Fibroblast of mammary gland (primary cell): Measurements from ENCODE around the gene HACD3.
"Not testable (repeated sequence)": the region's sequence is repeated elsewhere in the genome, so short reads cannot be mapped to it uniquely, and the experiment has no call there.

ENCODE experiments used
- DNase-seq: peaks from one replicate; pipeline ENCODE4 v3.0.0-alpha.2; 2010; ENCODE audit warnings: low read depth
- H3K4me3 ChIP-seq: 2 replicates; pipeline ENCODE4 v1.5.1; 2011; ENCODE audit warnings: low read depth, mild to moderate bottlenecking, low read length, moderate library complexity; ENCODE audit not compliant: control insufficient read depth
- TF ChIP-seq, protein P1 (sequence below): conservative IDR thresholded peaks from 2 replicates; pipeline ENCODE4 v1.5.1; 2011; ENCODE audit warnings: low read depth, low read length, inconsistent platforms; ENCODE audit not compliant: control insufficient read depth, insufficient read depth

HACD3 gene

DNA sequence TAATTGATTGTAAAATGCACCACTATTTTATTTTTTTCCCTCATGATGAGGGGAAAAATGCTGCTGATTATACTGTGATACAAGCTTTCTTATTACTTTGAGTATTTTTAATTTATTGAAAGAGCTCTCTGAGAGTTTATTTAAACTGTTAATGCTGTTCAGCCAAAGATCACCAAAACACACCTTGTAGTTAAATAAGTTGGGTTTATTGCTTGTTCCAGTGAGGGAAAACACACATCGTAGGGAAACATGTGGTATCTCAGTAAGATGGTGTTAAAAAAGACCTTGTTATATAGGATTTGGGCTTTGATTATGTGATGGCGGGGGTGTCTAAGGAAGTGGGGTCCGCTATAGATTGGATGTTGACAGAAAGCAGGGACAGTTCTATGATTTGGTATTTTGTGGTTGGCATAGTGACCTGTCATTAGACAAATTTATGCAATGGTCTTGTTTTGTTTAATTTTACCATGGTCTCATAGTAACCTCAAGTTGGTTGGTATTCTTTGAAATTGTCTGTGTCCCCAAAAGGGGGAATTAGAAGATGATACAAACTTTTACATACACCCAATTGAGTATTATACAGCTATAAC is 11.1 kb downstream of the HACD3 start:
- DNase-seq = no peak
- TF ChIP-seq, protein P1, sequence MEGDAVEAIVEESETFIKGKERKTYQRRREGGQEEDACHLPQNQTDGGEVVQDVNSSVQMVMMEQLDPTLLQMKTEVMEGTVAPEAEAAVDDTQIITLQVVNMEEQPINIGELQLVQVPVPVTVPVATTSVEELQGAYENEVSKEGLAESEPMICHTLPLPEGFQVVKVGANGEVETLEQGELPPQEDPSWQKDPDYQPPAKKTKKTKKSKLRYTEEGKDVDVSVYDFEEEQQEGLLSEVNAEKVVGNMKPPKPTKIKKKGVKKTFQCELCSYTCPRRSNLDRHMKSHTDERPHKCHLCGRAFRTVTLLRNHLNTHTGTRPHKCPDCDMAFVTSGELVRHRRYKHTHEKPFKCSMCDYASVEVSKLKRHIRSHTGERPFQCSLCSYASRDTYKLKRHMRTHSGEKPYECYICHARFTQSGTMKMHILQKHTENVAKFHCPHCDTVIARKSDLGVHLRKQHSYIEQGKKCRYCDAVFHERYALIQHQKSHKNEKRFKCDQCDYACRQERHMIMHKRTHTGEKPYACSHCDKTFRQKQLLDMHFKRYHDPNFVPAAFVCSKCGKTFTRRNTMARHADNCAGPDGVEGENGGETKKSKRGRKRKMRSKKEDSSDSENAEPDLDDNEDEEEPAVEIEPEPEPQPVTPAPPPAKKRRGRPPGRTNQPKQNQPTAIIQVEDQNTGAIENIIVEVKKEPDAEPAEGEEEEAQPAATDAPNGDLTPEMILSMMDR = no peak
- H3K4me3 ChIP-seq = no peak overlapping the region

DNA sequence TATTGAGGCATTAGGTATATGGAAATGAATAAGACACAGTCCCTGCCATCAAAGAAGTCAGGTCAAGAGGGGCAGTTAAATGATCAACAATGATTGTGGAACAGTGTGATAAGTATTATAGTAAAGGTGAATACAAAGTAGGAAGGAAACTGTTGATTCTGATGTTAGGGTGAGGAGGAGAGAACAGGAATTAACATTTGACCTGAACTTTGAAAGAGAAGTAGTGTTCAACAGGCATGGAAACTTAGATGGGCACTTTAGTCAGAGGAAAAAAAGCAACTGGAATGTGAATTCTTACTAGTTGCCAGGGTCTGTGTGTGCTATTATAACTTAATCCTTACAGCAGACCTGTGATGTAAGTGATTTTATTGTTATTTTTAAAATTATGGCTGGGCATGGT is 17.6 kb downstream of the HACD3 start:
- TF ChIP-seq, protein P1 = no peak
- no peak for DNase-seq
- H3K4me3 ChIP-seq = no peak overlapping the region

DNA sequence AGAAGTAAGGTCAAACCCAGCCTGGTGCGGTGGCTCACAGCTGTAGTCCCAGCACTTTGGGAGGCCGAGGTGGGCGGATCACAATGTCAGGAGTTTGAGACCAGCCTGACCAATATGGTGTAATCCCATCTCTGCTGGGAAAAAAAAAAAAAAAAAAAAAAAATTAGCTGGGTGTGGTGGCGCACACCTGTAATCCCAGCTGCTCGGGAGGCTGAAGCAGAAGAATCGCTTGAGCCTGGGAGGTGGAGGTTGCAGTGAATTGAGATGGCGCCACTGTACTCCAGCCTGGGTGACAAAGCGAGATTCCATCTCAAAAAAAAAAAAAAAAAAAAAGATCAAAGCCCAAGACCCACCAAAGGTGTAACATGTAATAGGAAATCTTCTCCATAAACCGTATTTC is 19.0 kb downstream of the HACD3 start:
- not testable (repeated sequence) for DNase-seq

DNA sequence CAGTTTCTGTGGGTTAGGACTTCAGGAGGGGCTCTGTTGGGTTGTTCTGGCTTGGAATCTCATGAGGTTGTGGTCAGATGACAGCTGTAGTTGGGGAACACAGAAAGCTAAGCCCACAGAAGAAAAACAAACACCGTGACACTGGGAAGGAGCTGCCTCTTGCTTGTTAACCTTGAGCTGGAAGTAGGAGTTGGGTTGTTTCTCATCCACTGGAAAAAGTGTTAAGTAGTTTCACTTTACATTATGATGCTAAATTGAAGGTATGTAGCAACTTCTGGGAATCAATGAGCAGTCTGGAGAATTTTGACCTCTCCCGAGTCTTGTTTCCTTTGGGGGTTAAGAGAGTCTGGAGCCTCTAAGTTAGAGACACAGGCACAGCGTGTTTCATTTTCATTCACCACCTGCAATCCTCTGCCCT is 20.4 kb downstream of the HACD3 start:
- TF ChIP-seq, protein P1 = no peak
- no peak overlapping the region for H3K4me3 ChIP-seq
- DNase-seq = peak; percentile 46

More for the DNA sequence above, 19.0 kb downstream of the HACD3 start:
- not testable (repeated sequence) for H3K4me3 ChIP-seq

DNA sequence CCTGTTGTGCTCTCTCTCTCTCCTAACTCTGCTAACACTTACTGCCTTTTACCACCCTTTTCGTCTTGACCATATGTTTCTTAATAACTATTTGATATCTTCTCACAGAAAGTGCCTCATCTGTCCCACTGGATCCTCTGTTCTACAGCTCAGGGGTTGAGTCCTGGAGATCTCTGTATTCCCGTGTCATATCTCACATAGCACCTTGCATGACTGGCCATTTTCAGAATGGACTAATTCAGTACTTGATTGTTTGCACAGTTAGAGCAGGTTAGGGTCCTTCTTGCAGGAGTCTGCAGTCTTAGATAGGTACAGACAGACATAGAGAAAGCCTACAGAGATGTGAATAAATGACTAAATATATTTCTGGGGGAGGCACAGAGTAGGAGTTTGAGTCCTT is 20.9 kb downstream of the HACD3 start:
- DNase-seq = no peak
- TF ChIP-seq, protein P1 = no peak
- H3K4me3 ChIP-seq = no peak overlapping the region

DNA sequence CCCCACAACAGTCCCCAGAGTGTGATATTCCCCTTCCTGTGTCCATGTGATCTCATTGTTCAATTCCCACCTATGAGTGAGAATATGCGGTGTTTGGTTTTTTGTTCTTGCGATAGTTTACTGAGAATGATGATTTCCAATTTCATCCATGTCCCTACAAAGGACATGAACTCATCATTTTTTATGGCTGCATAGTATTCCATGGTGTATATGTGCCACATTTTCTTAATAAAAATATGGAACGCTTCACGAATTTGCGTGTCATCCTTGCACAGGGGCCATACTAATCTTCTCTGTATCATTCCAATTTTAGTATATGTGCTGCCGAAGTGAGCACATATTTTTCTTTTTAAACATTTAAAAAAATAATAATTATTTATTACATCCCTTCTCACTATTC is 22.6 kb downstream of the HACD3 start:
- H3K4me3 ChIP-seq, DNase-seq: not testable (repeated sequence)

DNA sequence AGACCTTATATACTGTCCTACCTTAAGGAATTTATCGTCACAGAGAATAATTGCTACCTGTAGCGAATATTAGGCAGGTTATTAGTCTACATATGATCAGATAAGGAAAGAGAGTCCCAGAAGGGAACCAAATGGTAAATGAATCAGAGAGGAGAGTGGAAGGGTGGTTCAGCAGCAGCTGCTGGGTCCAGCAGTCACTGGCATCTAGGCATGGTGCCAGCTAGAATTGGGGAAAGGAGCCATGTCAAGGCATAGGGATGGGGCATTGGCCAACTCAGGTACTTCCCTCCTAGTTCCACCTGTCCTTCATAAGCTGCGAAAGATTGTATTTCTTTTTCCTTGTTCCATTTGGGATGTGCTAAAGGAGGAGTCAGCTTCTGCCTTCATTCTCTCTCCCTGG is 23.4 kb downstream of the HACD3 start:
- TF ChIP-seq, protein P1 = no peak
- no peak for DNase-seq
- no peak overlapping the region for H3K4me3 ChIP-seq

DNA sequence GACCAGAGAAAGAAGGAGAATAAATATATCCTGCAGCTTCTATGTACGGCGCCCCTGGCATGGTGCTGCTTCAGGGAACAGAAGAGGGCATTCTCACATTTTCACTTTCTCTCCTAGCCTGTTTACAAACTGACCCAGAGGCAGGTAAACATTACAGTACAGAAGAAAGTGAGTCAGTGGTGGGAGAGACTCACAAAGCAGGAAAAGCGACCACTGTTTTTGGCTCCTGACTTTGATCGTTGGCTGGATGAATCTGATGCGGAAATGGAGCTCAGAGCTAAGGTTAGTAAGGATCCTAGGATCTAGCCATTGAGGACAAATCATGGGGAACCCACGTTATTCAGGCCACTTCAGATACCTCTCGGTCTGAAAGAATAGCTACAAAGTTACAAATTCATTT is 26.4 kb downstream of the HACD3 start:
- TF ChIP-seq, protein P1 = no peak
- H3K4me3 ChIP-seq = no peak overlapping the region
- no peak for DNase-seq
